ENCODE data around the gene ADAMTS17. TPM values are rescaled to one million over a fixed set of nuclear protein-coding genes. Genes with fewer than 3 reads are reported as not detected.

Gene ADAMTS17
- total RNA-seq, 1 donor from 2014 or later, result 1.5 TPM

DNA sequence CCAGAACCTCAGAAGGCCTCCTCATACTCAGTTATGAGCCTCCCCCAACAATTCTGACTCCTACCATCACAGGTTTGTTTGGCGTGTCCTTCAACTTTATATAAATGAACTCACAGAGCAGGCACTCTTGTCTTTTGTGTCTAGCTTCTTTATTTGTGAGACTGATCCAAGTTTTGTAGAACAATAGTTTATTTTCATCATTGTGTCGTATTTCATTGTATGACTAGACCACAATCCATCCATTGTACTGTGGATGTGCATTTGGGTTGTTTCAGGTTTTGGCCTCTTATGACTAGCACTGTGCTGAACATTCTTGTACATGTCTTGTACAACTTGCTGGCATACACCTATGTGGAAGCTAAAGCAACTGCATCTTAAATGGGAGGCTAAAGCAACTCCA is 315.7 kb downstream of the ADAMTS17 start:
- H2AFZ ChIP-seq (replicated peaks), result no peak overlapping the region
- H3K9me3 ChIP-seq (ENCODE audit: low read depth), result no peaks in the 10 kb centered on the region
- TF ChIP-seq EZH2phosphoT487 (IDR thresholded peaks at IDR 0.05) (no peak), EZH2 (IDR thresholded peaks at IDR 0.05) (no peak)
- TF ChIP-seq, protein P1, sequence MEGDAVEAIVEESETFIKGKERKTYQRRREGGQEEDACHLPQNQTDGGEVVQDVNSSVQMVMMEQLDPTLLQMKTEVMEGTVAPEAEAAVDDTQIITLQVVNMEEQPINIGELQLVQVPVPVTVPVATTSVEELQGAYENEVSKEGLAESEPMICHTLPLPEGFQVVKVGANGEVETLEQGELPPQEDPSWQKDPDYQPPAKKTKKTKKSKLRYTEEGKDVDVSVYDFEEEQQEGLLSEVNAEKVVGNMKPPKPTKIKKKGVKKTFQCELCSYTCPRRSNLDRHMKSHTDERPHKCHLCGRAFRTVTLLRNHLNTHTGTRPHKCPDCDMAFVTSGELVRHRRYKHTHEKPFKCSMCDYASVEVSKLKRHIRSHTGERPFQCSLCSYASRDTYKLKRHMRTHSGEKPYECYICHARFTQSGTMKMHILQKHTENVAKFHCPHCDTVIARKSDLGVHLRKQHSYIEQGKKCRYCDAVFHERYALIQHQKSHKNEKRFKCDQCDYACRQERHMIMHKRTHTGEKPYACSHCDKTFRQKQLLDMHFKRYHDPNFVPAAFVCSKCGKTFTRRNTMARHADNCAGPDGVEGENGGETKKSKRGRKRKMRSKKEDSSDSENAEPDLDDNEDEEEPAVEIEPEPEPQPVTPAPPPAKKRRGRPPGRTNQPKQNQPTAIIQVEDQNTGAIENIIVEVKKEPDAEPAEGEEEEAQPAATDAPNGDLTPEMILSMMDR (IDR thresholded peaks at IDR 0.05), result no peak

DNA sequence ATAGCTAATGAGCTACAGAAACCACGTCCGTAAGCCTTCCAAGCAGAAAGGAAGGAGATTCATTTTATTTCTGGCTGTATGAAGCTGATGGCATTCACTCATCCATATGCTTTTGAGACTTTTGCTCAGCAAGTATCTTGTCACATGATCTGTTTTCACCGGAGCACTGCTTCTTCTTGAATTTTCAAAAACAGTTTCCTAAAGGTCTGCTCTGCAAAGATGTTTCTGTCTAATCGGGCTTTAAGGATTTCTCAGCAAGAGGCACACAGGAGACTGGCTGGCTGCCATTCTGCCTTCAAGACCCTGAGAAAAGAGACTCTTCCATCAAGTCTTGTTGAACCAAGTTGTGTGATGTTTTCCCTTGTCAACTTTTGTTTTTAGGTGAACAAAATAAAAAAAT is 319.0 kb downstream of the ADAMTS17 start:
- Histone ChIP-seq H3K9me3 (ENCODE audit: low read depth) (no peaks in the 10 kb centered on the region), H3K9ac (no peak overlapping the region), H3K4me2 (no peak overlapping the region), H2AFZ (replicated peaks) (no peak overlapping the region), H3F3A (ENCODE audit: low read depth) (no peaks in the 10 kb centered on the region), H3K27me3 (no peaks in the 10 kb centered on the region), H3K4me1 (peaks cover 4% of the 10 kb centered on the region), H3K79me2 (ENCODE audit: low read depth) (no peaks in the 10 kb centered on the region), H3K4me3 (no peak overlapping the region), H3K36me3 (no peaks in the 10 kb centered on the region), H3K27ac (no peak overlapping the region), H4K20me1 (ENCODE audit: low read depth) (no peaks in the 10 kb centered on the region)
- TF ChIP-seq, protein P1 (IDR thresholded peaks at IDR 0.05), result no peak
- H3K9me3 Mint-ChIP-seq, result peaks cover 15% of the 10 kb centered on the region
- no peak for DNase-seq (ENCODE audit: low spot score)
- H3K27ac Mint-ChIP-seq, result no peak overlapping the region
- H3K4me3 Mint-ChIP-seq, result no peak overlapping the region
- no peaks in the 10 kb centered on the region for H3K36me3 Mint-ChIP-seq
- peaks cover 4% of the 10 kb centered on the region for H3K27me3 Mint-ChIP-seq (ENCODE audit: insufficient read depth, low read depth)
- H3K4me1 Mint-ChIP-seq, result peaks cover 10% of the 10 kb centered on the region

More for the DNA sequence above, 315.7 kb downstream of the ADAMTS17 start:
- Histone ChIP-seq H3K36me3 (no peaks in the 10 kb centered on the region), H3K4me2 (no peak overlapping the region), H3K4me1 (no peaks in the 10 kb centered on the region), H3K27ac (no peak overlapping the region), H3K9ac (no peak overlapping the region), H3K79me2 (ENCODE audit: low read depth) (no peaks in the 10 kb centered on the region), H3K27me3 (no peaks in the 10 kb centered on the region), H3K4me3 (no peak overlapping the region), H3F3A (ENCODE audit: low read depth) (no peaks in the 10 kb centered on the region), H4K20me1 (ENCODE audit: low read depth) (no peaks in the 10 kb centered on the region)
- no peak for DNase-seq (ENCODE audit: low spot score)
- Mint-ChIP-seq H3K4me3 (no peak overlapping the region), H3K9me3 (peaks cover 26% of the 10 kb centered on the region), H3K4me1 (no peaks in the 10 kb centered on the region), H3K27me3 (ENCODE audit: insufficient read depth, low read depth) (peaks cover 4% of the 10 kb centered on the region), H3K36me3 (no peaks in the 10 kb centered on the region), H3K27ac (no peak overlapping the region)

DNA sequence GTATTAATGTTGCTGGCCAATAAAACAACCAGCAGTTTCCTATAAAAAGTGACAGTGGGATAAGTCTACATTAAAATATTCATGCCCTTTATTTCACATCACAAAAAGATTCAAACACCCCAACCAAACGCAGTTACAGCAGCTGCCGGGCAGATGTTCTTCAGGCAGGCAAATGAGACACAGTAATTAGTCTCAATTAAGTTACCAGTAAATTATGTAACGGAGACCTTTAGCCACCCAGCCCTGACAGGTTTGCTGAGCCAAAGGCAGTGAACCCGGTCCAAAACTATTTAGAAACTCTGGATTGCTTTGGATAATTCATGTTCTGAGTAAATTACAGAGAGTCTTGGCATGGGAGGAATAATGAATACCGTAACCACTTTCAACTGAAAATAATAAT is 319.4 kb downstream of the ADAMTS17 start:
- Histone ChIP-seq H3K4me1 (peaks cover 4% of the 10 kb centered on the region), H3K9me3 (ENCODE audit: low read depth) (no peaks in the 10 kb centered on the region), H3K9ac (no peak overlapping the region), H3K36me3 (no peaks in the 10 kb centered on the region), H3K4me2 (no peak overlapping the region), H3K27me3 (no peaks in the 10 kb centered on the region), H3K4me3 (no peak overlapping the region), H2AFZ (replicated peaks) (no peak overlapping the region), H3F3A (ENCODE audit: low read depth) (no peaks in the 10 kb centered on the region), H3K27ac (no peak overlapping the region), H3K79me2 (ENCODE audit: low read depth) (no peaks in the 10 kb centered on the region), H4K20me1 (ENCODE audit: low read depth) (no peaks in the 10 kb centered on the region)
- Mint-ChIP-seq H3K4me3 (no peak overlapping the region), H3K9me3 (peaks cover 10% of the 10 kb centered on the region), H3K27me3 (ENCODE audit: insufficient read depth, low read depth) (peaks cover 2% of the 10 kb centered on the region), H3K27ac (no peak overlapping the region), H3K36me3 (no peaks in the 10 kb centered on the region), H3K4me1 (peaks cover 10% of the 10 kb centered on the region)
- DNase-seq (ENCODE audit: low spot score), result no peak
- TF ChIP-seq, protein P1 (IDR thresholded peaks at IDR 0.05), result no peak
- TF ChIP-seq EZH2 (IDR thresholded peaks at IDR 0.05) (no peak), EZH2phosphoT487 (IDR thresholded peaks at IDR 0.05) (no peak)

Data from neural progenitor cell (in vitro differentiated cells).